Measurements from ENCODE around the gene NR6A1.
A peak's percentile ranks its signal among the peaks of the same experiment; 100 is the strongest.

Gene NR6A1

DNA sequence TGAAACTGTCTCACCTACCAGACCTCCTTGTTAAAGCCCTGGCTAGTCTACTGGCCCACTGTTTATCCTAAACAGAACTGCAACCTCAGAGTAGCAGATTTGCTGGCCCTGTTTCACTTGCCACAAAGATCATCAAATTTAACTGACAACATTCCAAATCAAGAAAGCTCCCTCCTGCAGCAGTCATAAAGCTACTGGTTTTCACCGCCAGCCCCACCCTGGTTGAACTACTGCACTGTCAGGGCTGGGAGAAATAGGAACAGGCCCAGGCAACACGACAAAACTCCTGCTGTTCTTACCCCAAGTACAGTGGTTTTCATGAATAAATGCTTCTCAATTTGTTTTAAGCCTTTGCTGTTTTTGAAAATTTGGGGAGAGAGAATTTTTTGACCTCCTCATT lies 63.0 kb downstream of the NR6A1 start:
- in situ Hi-C loops (cut with MboI; ENCODE audit: low sequenced_read_pairs) = loop anchor here (5.0 to 25.0 kb wide), 2 partner anchors 91 to 296 kb away; partner anchors contain the start of gene PSMB7
- Histone ChIP-seq H3K4me3 (no peak overlapping the region), H3K9me3 (no peaks in the 10 kb centered on the region), H3K36me3 (replicated peaks) (no peaks in the 10 kb centered on the region), H3K27me3 (ENCODE audit: low read depth) (no peaks in the 10 kb centered on the region), H3K4me1 (no peaks in the 10 kb centered on the region)
- DNase-seq (ENCODE audit: low spot score in 2 of 2) = no peak

DNA sequence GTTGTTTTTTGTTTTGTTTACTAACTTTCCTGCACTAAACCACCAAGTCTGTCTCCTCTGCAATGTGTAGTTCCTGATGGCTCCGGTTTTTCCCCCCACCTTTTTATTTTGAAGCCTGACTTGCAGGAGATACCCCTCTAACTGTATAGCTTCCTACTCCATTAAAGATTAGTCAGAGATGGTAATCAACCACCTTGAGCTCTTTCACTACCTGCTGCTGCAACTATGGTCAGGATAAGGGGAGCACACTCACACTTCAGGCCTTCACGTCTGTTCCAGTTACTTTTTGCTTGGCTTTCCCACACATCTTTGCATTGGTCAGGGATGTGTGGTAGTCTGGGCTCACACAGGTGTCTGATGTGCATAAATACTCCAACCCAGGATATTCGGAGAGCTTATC lies 63.4 kb downstream of the NR6A1 start:
- in situ Hi-C loops (cut with MboI; ENCODE audit: low sequenced_read_pairs) = loop anchor here (5.0 to 25.0 kb wide), 2 partner anchors 90 to 295 kb away; partner anchors contain the start of gene PSMB7
- DNase-seq (ENCODE audit: low spot score in 2 of 2) = no peak

DNA sequence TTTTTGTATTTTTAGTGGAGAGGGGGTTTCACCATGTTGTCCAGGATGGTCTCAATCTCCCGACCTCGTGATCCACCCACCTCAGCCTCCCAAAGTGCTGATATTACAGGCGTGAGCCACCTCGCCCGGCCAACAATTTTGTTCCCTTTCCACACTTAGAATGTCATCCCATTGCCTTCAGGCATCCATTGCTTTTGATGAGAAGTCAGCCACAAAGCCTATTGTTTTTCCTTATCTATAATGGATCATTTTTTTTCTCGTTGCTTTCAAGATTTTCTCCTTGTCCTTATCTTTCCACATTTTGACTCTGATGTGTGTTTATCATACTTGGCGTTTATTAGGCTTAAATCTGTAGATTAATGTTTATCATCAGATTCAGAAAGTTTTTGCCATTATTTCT lies 64.4 kb downstream of the NR6A1 start:
- in situ Hi-C loops (cut with MboI; ENCODE audit: low sequenced_read_pairs) = loop anchor here (5.0 to 25.0 kb wide), 2 partner anchors 89 to 294 kb away; partner anchors contain the start of gene PSMB7
- Histone ChIP-seq H3K36me3 (replicated peaks) (no peaks in the 10 kb centered on the region), H3K9me3 (no peaks in the 10 kb centered on the region), H3K4me1 (no peaks in the 10 kb centered on the region), H3K27me3 (ENCODE audit: low read depth) (no peaks in the 10 kb centered on the region), H3K4me3 (no peak overlapping the region)
- DNase-seq (ENCODE audit: low spot score in 2 of 2) = no peak

More for the DNA sequence above, 63.4 kb downstream of the NR6A1 start:
- Histone ChIP-seq H3K4me3 (no peak overlapping the region), H3K36me3 (replicated peaks) (no peaks in the 10 kb centered on the region), H3K9me3 (no peaks in the 10 kb centered on the region), H3K4me1 (no peaks in the 10 kb centered on the region), H3K27me3 (ENCODE audit: low read depth) (no peaks in the 10 kb centered on the region)

DNA sequence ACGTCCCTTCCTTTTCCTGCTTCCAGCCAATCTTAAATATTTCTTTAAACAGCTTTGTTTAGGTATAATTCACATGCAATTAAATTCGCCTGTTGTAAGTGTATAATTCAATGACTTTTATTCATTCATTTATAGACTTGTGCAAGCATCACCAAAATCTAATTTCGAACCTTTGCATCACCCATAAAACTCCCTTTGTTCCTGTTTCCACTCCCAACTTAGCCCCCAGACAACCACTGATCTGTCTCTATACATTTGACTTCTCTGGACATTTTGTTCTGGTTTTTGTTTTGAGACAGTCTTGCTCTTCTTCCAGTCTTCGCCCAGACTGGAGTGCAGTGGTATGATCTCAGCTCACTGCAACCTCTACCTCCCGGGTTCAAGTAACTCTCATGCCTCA lies 71.5 kb downstream of the NR6A1 start:
- DNase-seq (ENCODE audit: low spot score in 2 of 2) = no peak
- in situ Hi-C loops (cut with MboI; ENCODE audit: low sequenced_read_pairs) = no loop called here
- Histone ChIP-seq H3K36me3 (replicated peaks) (peaks cover 3% of the 10 kb centered on the region), H3K4me3 (no peak overlapping the region), H3K4me1 (peaks cover 24% of the 10 kb centered on the region), H3K27me3 (ENCODE audit: low read depth) (no peaks in the 10 kb centered on the region), H3K9me3 (no peaks in the 10 kb centered on the region)

DNA sequence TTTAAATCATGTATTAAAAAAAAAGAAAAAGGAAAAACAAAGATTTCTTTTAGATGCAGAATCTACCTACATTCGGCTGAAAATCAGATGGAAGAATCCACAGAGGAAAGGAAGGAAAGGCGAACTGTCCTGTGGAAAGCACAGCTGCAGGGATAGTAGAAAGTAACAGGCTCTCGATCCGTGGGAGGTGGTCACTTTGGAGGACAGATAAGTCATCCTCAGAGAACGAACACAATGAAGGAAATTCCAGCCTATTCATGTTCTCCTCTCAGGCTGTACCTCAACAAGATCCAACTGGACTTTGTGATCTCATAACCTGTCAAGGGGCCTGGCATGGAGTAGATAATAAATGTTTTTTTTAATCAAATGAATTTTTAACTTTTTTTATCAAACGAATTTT lies 72.8 kb downstream of the NR6A1 start:
- Histone ChIP-seq H3K4me3 (no peak overlapping the region), H3K36me3 (replicated peaks) (peaks cover 3% of the 10 kb centered on the region), H3K4me1 (peaks cover 30% of the 10 kb centered on the region), H3K27me3 (ENCODE audit: low read depth) (no peaks in the 10 kb centered on the region), H3K9me3 (no peaks in the 10 kb centered on the region)
- no peak for DNase-seq (ENCODE audit: low spot score in 2 of 2)
- in situ Hi-C loops (cut with MboI; ENCODE audit: low sequenced_read_pairs) = no loop called here

DNA sequence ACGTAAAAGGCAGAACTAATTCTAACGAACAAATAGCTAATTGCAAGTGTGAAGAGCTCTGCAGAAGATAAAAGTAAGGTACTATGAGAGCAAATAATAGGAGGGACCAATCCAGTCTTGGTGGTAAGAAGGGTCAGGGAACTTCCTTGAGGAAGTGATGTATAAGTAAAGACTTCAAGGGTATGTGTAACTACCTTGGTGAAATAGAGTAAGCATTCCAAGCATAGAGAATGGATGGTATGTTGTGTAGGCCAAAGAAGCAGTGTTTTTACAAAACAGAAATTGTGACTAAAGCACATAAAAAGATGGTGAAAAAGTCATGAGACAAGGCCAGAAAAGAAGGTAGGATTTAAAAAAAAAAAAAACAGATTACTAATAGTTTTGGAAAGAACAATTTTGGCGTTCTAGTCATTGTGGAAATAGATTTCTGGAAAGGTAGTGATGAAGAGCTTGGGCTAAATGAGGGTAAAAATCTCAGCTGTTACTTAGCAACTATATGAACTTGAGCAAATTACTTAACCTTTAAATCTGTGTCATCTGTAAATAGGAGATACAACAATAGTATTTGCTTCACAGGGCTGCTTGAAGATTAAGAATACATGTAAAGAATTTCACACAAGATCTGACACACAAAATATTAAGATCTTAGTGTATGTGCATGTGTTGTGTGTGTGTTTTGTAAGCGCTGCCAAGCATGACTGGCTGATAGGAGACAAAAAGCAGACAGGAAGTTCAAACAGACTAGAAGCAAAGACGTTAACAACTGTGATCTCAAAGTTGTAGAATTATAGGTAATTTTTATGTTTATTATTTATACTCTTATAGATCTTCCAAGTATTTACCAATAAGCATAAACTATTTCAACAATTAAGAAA lies 73.5 kb downstream of the NR6A1 start:
- Histone ChIP-seq H3K4me3 (no peak overlapping the region), H3K4me1 (peaks cover 30% of the 10 kb centered on the region), H3K36me3 (replicated peaks) (peaks cover 3% of the 10 kb centered on the region), H3K9me3 (no peaks in the 10 kb centered on the region), H3K27me3 (ENCODE audit: low read depth) (no peaks in the 10 kb centered on the region)
- in situ Hi-C loops (cut with MboI; ENCODE audit: low sequenced_read_pairs) = no loop called here
- no peak for DNase-seq (ENCODE audit: low spot score in 2 of 2)

DNA sequence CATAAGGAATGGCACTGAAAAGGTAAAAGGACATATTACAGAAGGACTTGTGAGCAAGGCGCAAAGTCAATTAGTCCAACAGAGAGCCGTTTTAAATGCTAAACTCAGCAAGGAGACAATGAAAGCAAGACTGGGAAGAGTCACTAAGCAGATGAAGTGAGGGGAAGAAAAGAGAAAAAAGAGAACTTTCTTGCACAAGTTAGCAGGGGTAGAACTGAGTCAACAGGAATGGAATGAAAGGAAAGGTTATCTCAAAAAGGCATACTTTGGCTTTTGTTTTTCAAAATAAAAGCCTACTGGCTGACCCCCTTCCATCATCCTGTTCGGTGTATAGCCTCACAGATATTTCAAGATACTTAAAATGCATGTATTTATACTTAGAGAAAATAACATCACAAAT lies 75.0 kb downstream of the NR6A1 start:
- Histone ChIP-seq H3K4me3 (no peak overlapping the region), H3K9me3 (no peaks in the 10 kb centered on the region), H3K4me1 (peaks cover 30% of the 10 kb centered on the region), H3K36me3 (replicated peaks) (peaks cover 3% of the 10 kb centered on the region), H3K27me3 (ENCODE audit: low read depth) (no peaks in the 10 kb centered on the region)
- peak in 1 of 2 experiments; percentile 15 for DNase-seq (ENCODE audit: low spot score in 2 of 2)
- in situ Hi-C loops (cut with MboI; ENCODE audit: low sequenced_read_pairs) = no loop called here

DNA sequence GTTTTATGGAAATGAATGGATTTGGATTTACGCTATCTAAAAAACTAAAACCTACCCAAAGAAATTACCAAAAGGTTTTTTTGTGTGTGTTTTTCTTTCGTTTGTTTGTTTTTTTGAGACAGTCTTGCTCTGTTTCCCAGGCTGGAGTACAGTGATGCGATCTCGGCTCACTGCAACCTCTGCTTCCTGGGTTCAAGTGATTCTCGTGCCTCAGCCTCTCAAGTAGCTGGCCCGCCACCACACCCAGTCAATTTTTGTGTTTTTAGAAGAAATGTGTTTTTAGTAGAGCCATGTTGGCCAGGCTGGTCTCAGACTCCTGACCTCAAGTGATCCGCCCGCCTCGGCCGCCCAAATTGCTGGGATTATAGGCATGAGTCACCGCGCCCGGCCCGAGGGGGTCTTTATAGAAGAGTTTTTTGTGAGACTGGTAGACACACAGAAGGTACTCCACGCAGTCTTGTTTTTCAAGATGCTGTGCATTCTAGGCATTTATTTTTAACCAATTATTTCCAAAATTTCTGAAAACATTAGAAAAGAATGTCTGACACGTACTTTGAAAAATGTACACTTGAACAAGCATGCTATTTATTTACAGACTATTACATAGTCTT lies 75.7 kb downstream of the NR6A1 start:
- H3K4me1 ChIP-seq = peaks cover 30% of the 10 kb centered on the region
- no peaks in the 10 kb centered on the region for H3K9me3 ChIP-seq
- peak; percentile 49 to 79 for DNase-seq (ENCODE audit: low spot score in 2 of 2)
- H3K4me3 ChIP-seq = no peak overlapping the region
- H3K27me3 ChIP-seq (ENCODE audit: low read depth) = no peaks in the 10 kb centered on the region
- in situ Hi-C loops (cut with MboI; ENCODE audit: low sequenced_read_pairs) = no loop called here
- H3K36me3 ChIP-seq (replicated peaks) = peaks cover 3% of the 10 kb centered on the region

DNA sequence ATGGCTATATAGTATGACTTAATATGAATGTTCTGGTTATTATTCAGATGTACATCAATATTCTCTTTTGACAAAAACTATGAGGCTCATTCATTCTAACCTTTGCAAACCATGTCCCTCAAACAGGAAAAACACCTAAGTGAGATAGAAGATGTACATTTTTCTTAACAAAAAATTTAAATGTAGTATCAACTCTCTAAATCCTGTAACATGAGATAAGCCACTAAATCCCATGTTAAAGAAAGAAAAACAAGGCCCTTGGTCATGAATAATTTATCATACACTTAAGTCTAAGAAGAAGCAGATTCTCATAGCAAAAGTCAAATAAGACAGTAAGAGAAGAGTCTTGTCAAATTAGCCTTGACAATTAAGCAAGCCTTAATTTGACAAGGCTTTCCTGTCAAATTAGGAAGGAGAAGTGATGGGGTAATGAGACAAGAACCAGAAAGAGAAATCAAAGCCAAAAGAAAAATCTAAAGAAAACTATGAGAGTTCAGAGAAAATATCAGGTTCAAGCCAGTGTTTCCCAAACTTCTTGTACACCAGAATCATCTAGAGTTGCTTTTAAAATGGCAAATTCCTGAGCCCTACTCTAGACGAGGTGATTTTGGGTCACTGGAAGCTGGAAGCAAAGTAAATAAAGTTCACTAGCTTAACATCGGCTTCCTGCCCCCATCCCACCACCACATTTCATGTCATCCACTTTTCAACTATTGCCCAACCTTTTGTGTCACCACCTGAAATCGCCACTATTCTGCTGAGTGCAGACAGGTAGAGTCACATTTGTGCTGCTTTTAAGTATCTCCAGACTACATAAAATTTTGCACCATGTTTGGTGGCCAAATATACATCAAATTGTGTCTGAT lies 76.5 kb downstream of the NR6A1 start:
- no peaks in the 10 kb centered on the region for H3K27me3 ChIP-seq (ENCODE audit: low read depth)
- H3K9me3 ChIP-seq = no peaks in the 10 kb centered on the region
- H3K36me3 ChIP-seq (replicated peaks) = peaks cover 3% of the 10 kb centered on the region
- no peak for DNase-seq (ENCODE audit: low spot score in 2 of 2)
- peaks cover 30% of the 10 kb centered on the region for H3K4me1 ChIP-seq
- in situ Hi-C loops (cut with MboI; ENCODE audit: low sequenced_read_pairs) = no loop called here
- H3K4me3 ChIP-seq = no peak overlapping the region

DNA sequence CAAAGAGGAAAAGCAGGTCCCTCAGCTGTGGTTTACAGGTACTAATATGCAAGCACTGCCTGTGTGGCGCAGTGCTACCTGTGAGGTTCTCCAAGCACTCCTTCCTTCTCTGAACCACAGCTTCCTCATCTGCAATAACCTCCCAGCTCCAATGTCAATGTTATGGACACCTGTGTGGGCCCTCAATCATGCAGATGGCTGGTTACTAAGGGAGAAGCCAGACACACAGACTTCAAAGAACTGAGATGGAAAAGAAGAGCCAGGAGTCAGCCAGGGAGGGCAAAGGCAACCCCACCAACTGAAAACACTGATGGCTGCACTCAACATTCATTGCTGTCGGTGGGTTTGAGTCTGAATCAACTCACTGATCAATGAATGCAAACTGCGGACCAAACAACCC lies 77.7 kb downstream of the NR6A1 start:
- peaks cover 29% of the 10 kb centered on the region for H3K4me1 ChIP-seq
- no peak for DNase-seq (ENCODE audit: low spot score in 2 of 2)
- H3K9me3 ChIP-seq = no peaks in the 10 kb centered on the region
- H3K4me3 ChIP-seq = no peak overlapping the region
- H3K36me3 ChIP-seq (replicated peaks) = peaks cover 3% of the 10 kb centered on the region
- no peaks in the 10 kb centered on the region for H3K27me3 ChIP-seq (ENCODE audit: low read depth)
- in situ Hi-C loops (cut with MboI; ENCODE audit: low sequenced_read_pairs) = no loop called here

DNA sequence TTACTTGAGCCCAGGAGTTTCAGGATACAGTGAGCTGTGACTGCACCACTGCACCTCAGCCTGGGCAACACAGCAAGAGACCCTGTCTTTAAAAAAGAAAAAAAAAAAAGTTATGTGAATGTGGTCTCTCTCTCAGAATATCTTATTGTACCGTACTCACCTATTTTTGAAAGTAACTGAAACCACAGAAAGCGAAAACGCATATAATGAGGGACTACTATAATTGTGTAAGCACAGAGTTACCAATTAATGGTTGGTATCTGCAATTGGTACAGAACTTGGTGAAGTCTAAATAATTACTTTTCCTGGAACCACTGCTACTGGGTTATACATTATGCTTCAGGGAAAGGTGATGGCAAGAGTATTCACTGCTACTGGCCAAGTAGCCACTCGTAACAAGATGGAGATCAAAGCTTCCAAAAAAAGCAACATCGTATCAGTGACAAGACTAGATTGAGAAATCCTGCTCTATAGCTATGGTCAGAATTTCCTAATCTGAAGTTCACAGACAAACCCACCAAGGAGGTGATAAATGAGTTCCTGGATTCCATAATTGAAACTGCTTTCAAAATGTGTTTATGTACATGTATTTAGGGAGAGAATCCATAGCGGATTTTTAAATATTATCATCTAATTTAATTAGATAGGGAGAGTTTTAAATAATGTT lies 82.7 kb downstream of the NR6A1 start:
- H3K27me3 ChIP-seq (ENCODE audit: low read depth) = no peaks in the 10 kb centered on the region
- no peaks in the 10 kb centered on the region for H3K4me1 ChIP-seq
- no peaks in the 10 kb centered on the region for H3K36me3 ChIP-seq (replicated peaks)
- no peak overlapping the region for H3K4me3 ChIP-seq
- DNase-seq (ENCODE audit: low spot score in 2 of 2) = no peak
- H3K9me3 ChIP-seq = no peaks in the 10 kb centered on the region
- in situ Hi-C loops (cut with MboI; ENCODE audit: low sequenced_read_pairs) = no loop called here

DNA sequence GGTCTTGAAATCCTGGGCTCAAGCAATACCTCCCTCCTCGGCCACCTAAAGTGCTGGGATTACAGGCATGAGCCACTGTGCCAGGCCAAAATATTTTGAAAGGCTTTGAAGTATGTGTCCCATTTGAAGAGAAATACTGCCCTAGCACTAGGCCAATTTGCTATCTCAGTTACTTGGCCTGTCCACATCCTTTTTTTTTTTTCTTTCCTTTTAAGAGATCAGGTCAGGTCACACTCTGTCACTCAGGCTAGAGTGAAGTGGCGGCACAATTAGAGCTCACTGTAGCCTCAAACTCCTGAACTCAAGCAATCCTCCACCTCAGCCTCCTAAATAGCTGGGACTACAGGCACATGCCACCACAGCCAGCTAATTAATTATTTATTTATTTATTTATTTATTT lies 84.2 kb downstream of the NR6A1 start:
- Histone ChIP-seq H3K4me1 (no peaks in the 10 kb centered on the region), H3K9me3 (no peaks in the 10 kb centered on the region), H3K4me3 (no peak overlapping the region), H3K27me3 (ENCODE audit: low read depth) (no peaks in the 10 kb centered on the region), H3K36me3 (replicated peaks) (no peaks in the 10 kb centered on the region)
- no peak for DNase-seq (ENCODE audit: low spot score in 2 of 2)
- in situ Hi-C loops (cut with MboI; ENCODE audit: low sequenced_read_pairs) = no loop called here

DNA sequence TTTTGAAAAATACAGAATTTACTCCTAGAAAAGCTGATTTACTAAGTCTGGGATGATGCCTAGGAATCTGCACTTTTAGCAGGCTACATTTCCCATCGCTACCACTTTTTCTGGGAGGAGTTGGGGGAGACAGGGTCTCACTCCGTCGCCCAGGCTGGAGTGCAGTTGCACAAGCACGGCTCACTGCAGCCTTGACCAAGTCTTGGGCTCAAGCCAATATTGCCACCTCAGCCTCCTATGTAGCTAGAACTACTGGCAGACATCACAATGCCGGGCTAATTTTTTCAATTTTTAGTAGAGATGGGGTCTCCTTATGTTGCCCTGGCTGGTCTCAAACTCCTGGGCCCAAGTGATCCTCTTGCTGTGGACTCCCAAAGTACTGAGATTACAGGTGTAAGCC lies 85.9 kb downstream of the NR6A1 start:
- Histone ChIP-seq H3K4me3 (no peak overlapping the region), H3K4me1 (no peaks in the 10 kb centered on the region), H3K27me3 (ENCODE audit: low read depth) (no peaks in the 10 kb centered on the region), H3K36me3 (replicated peaks) (no peaks in the 10 kb centered on the region; the same call in 1 of the 2 replicates), H3K9me3 (no peaks in the 10 kb centered on the region)
- no peak for DNase-seq (ENCODE audit: low spot score in 2 of 2)
- in situ Hi-C loops (cut with MboI; ENCODE audit: low sequenced_read_pairs) = no loop called here

Data from HAP-1 (cell line).